Adipocyte (in vitro differentiated cells): ENCODE results near the gene OR51A2.

ENCODE experiments used
- DNase-seq: peaks from one replicate; pipeline ENCODE4 v3.0.0-alpha.2; 2015; ENCODE audit warnings: low read depth
- H3K27me3 ChIP-seq: replicated peaks from 2 replicates; pipeline ENCODE4 v1.7.0; 2013; ENCODE audit warnings: mild to moderate bottlenecking, low read length, moderate library complexity; ENCODE audit not compliant: control insufficient read depth, insufficient read depth
- H3K36me3 ChIP-seq: 2 replicates; pipeline ENCODE4 v1.7.0; 2013; ENCODE audit warnings: low read length, mild to moderate bottlenecking, moderate library complexity; ENCODE audit not compliant: control insufficient read depth, insufficient read depth, severe bottlenecking
- H3K4me1 ChIP-seq: 2 replicates; pipeline ENCODE4 v1.7.0; 2013; ENCODE audit warnings: mild to moderate bottlenecking, low read length, moderate library complexity; ENCODE audit not compliant: control insufficient read depth, insufficient read depth
- H3K4me3 ChIP-seq: 2 replicates; pipeline ENCODE4 v1.7.0; 2013; ENCODE audit warnings: mild to moderate bottlenecking, low read length, moderate library complexity
- H3K9ac ChIP-seq: 2 replicates; pipeline ENCODE4 v1.7.0; 2013; ENCODE audit warnings: mild to moderate bottlenecking, low read length, moderate library complexity
- H3K9me3 ChIP-seq: 2 replicates; pipeline ENCODE4 v1.7.0; 2013; ENCODE audit warnings: mild to moderate bottlenecking, low read length, moderate library complexity; ENCODE audit not compliant: control insufficient read depth

OR51A2 gene

DNA sequence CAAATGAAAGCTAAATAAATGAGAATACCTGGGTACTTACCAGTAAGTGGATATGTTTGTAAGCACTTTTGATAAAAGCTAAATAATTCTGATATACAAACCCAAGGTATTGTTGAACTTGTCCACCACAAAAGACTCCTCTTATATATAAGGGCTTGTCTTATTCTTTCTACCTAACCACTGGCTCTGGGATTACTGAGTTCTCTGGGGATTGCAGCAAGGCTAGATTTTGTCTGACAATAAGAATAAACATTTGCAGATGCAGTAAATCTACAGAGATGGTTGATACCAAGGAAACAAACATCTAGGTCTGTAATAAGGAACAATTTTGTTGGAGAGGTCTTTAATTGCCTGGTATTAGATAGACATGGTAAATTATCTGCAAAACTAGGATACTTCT lies 8.0 kb downstream of the OR51A2 start, which contains the start of gene OR51A4:
OR51A4 (minus strand) TSS at position 101 of the 400 bp plus-strand sequence. CDS start 505 bp downstream, outside the sequence.
- no peaks in the 10 kb centered on the region for H3K4me1 ChIP-seq
- no peak within 1 kb of the TSS for H3K9ac ChIP-seq
- H3K4me3 ChIP-seq: no peak within 1 kb of the TSS
- H3K9me3 ChIP-seq: no peaks in the 10 kb centered on the region
- H3K27me3 ChIP-seq: no peaks in the 10 kb centered on the region
- no peak for DNase-seq
- no peaks in the 10 kb centered on the region for H3K36me3 ChIP-seq

- H3K9ac ChIP-seq: no peak overlapping the region
- no peak for DNase-seq
- no peak overlapping the region for H3K4me3 ChIP-seq
- H3K9me3 ChIP-seq: no peaks in the 10 kb centered on the region
- H3K36me3 ChIP-seq: no peaks in the 10 kb centered on the region
- H3K4me1 ChIP-seq: no peaks in the 10 kb centered on the region
- no peaks in the 10 kb centered on the region for H3K27me3 ChIP-seq
Measured at GRCh38 chr11:4936745-4937144, 18.8 kb downstream of the OR51A2 start.

DNA sequence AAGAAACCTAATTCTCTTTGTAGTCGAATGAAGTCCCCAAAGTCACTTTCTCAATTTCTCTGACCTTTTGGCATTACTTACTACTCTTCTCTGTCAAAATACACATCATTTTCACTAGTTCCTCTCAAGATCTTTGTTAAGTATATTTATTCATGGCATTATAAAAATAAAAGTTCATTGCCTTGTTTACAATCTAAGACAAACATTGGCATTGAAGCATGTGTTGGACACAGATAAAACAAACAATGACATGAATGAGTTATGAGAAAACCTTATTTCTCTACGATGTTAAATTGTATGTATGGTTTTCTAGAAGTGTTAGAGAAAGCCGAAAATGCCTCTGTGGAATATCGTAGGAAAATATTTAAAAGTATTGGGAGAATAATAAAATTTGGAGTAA lies 22.8 kb downstream of the OR51A2 start:
- H3K27me3 ChIP-seq: no peaks in the 10 kb centered on the region
- H3K4me1 ChIP-seq: no peaks in the 10 kb centered on the region
- H3K4me3 ChIP-seq: no peak overlapping the region
- no peaks in the 10 kb centered on the region for H3K36me3 ChIP-seq
- no peak overlapping the region for H3K9ac ChIP-seq
- no peak for DNase-seq
- H3K9me3 ChIP-seq: no peaks in the 10 kb centered on the region

- Histone ChIP-seq H3K27me3 (no peaks in the 10 kb centered on the region), H3K36me3 (no peaks in the 10 kb centered on the region), H3K9me3 (no peaks in the 10 kb centered on the region), H3K4me1 (no peaks in the 10 kb centered on the region), H3K4me3 (no peak overlapping the region), H3K9ac (no peak overlapping the region)
- DNase-seq: peak; percentile 10
Measured at GRCh38 chr11:4926608-4927007, 28.9 kb downstream of the OR51A2 start.

DNA sequence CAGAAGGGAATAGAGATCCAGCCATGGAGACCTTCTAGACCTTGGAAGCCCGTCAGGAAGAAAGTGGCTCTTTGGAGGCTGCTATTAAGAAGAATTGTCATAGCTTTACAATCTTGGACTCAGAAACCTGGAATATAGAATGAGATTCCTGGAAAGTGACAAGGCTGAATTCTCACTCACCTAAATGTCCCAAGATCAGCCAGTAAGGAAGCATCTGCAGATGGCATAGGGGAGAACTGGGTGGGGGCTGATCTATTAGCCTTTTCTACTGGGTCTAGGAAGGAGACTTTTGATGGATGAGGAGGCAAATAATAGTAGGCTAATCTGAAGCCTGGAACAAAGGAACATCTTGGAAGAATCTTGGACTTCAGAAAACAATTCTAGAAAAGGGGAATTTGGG lies 31.3 kb downstream of the OR51A2 start, which contains the start of gene OR51G1:
OR51G1 (minus strand) TSS at position 101 of the 400 bp plus-strand sequence; CDS start at position 101, 0 bp downstream.
- DNase-seq: no peak
- H3K4me1 ChIP-seq: no peaks in the 10 kb centered on the region
- no peak within 1 kb of the TSS for H3K4me3 ChIP-seq

GRCh38 chr11:4922304-4922703 lies 33.2 kb downstream of the OR51A2 start:
- no peak overlapping the region for H3K9ac ChIP-seq
- DNase-seq: no peak
- no peaks in the 10 kb centered on the region for H3K27me3 ChIP-seq
- no peaks in the 10 kb centered on the region for H3K9me3 ChIP-seq
- no peaks in the 10 kb centered on the region for H3K36me3 ChIP-seq
- H3K4me3 ChIP-seq: no peak overlapping the region
- no peaks in the 10 kb centered on the region for H3K4me1 ChIP-seq

More for the DNA sequence above, 31.3 kb downstream of the OR51A2 start, which contains the start of gene OR51G1:
- Histone ChIP-seq H3K36me3 (no peaks in the 10 kb centered on the region), H3K9me3 (no peaks in the 10 kb centered on the region), H3K27me3 (no peaks in the 10 kb centered on the region), H3K9ac (no peak within 1 kb of the TSS)

DNA sequence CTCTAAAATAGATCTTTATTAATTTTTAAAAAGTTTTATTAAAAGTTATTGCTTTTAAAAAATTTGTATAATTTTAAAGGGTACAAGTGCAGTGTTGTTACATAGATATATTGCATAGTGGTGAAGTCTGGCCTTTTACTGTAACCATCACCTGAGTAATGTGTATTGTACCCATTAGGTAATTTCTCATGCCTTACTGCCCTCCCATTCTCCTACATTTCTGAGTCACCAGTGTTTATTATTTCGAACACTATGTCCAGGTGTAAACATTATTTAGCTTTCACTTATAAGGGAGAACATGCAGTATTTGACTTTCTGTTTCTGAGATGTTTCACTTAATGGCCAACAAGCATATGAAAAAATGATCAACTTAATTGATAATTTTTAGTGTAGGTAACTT lies 33.7 kb downstream of the OR51A2 start:
- no peaks in the 10 kb centered on the region for H3K9me3 ChIP-seq
- no peak overlapping the region for H3K9ac ChIP-seq
- no peaks in the 10 kb centered on the region for H3K36me3 ChIP-seq
- no peaks in the 10 kb centered on the region for H3K4me1 ChIP-seq
- H3K4me3 ChIP-seq: no peak overlapping the region
- H3K27me3 ChIP-seq: no peaks in the 10 kb centered on the region
- DNase-seq: no peak

DNA sequence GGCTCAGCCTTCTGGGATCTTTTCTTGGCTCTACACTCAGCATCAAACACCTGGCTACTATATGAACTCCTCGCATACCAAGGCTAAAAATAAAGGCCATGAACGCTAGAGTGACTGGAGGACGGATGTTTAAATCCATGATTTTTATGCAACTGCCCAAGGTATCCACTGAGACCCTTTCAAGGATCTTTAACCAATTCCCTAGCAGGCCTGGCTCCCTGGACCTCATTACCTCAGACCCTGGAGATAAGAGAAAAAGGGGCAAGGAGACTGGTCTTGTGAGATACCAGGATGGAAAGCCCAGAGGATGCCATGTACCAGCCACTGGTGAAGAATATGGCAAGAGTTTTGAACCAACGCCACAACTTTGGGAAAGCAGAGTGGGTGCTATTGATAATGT lies 36.3 kb downstream of the OR51A2 start, which contains the start of gene OR51G2:
OR51G2 (minus strand) TSS at position 101 of the 400 bp plus-strand sequence. CDS start 3,687 bp downstream, outside the sequence.
- Histone ChIP-seq H3K27me3 (no peaks in the 10 kb centered on the region), H3K9ac (no peak within 1 kb of the TSS), H3K9me3 (peaks cover 3% of the 10 kb centered on the region), H3K4me1 (no peaks in the 10 kb centered on the region), H3K36me3 (no peaks in the 10 kb centered on the region), H3K4me3 (no peak within 1 kb of the TSS)
- no peak for DNase-seq

GRCh38 chr11:4916581-4916980 lies 38.9 kb downstream of the OR51A2 start:
- Histone ChIP-seq H3K4me1 (no peaks in the 10 kb centered on the region), H3K9me3 (peaks cover 3% of the 10 kb centered on the region), H3K9ac (no peak overlapping the region), H3K36me3 (no peaks in the 10 kb centered on the region), H3K4me3 (no peak overlapping the region), H3K27me3 (no peaks in the 10 kb centered on the region)
- no peak for DNase-seq
